Rectal smooth muscle tissue (tissue), 1 donor: ENCODE results near the gene DPYSL3.
A peak's percentile ranks its signal among the peaks of the same experiment; 100 is the strongest.

Source experiments
- H3K27ac ChIP-seq: one replicate; pipeline ENCODE4 v1.7.0; 2013; ENCODE audit warnings: low read depth, low read length, inconsistent platforms
- H3K27me3 ChIP-seq: one replicate; pipeline ENCODE4 v1.7.0; 2013; ENCODE audit warnings: low read length; ENCODE audit not compliant: control insufficient read depth, insufficient read depth
- H3K36me3 ChIP-seq: one replicate; pipeline ENCODE4 v1.7.0; 2013; ENCODE audit warnings: low read length; ENCODE audit not compliant: control insufficient read depth, insufficient read depth
- H3K4me1 ChIP-seq: one replicate; pipeline ENCODE4 v1.7.0; 2013; ENCODE audit warnings: low read length; ENCODE audit not compliant: control insufficient read depth, insufficient read depth
- H3K4me3 ChIP-seq: one replicate; pipeline ENCODE4 v1.7.0; 2013; ENCODE audit warnings: low read length
- H3K9ac ChIP-seq: one replicate; pipeline ENCODE4 v1.7.0; 2013; ENCODE audit warnings: low read length

DPYSL3 gene

GRCh38 chr5:147534172-147534951 is 24.5 kb upstream of the DPYSL3 start:
- Histone ChIP-seq H3K9ac (no peak overlapping the region), H3K4me1 (peaks cover 19% of the 10 kb centered on the region), H3K4me3 (no peak overlapping the region), H3K27ac (no peak overlapping the region), H3K36me3 (no peaks in the 10 kb centered on the region), H3K27me3 (no peaks in the 10 kb centered on the region)

GRCh38 chr5:147532156-147532555 is 22.3 kb upstream of the DPYSL3 start:
- H3K27me3 ChIP-seq, result no peaks in the 10 kb centered on the region
- H3K4me3 ChIP-seq, result no peak overlapping the region
- peak overlapping the region; percentile 42 for H3K27ac ChIP-seq
- H3K36me3 ChIP-seq, result no peaks in the 10 kb centered on the region
- H3K4me1 ChIP-seq, result peaks cover 19% of the 10 kb centered on the region
- H3K9ac ChIP-seq, result no peak overlapping the region

GRCh38 chr5:147530530-147531389 is 20.9 kb upstream of the DPYSL3 start:
- H3K27me3 ChIP-seq, result no peaks in the 10 kb centered on the region
- no peak overlapping the region for H3K9ac ChIP-seq
- H3K36me3 ChIP-seq, result no peaks in the 10 kb centered on the region
- H3K4me3 ChIP-seq, result no peak overlapping the region
- H3K27ac ChIP-seq, result no peak overlapping the region
- H3K4me1 ChIP-seq, result peaks cover 13% of the 10 kb centered on the region

GRCh38 chr5:147523069-147523468 is 13.2 kb upstream of the DPYSL3 start:
- Histone ChIP-seq H3K27ac (no peak overlapping the region), H3K36me3 (no peaks in the 10 kb centered on the region), H3K4me3 (no peak overlapping the region), H3K4me1 (no peaks in the 10 kb centered on the region), H3K9ac (no peak overlapping the region), H3K27me3 (no peaks in the 10 kb centered on the region)

GRCh38 chr5:147522435-147522834 is 12.6 kb upstream of the DPYSL3 start:
- Histone ChIP-seq H3K36me3 (no peaks in the 10 kb centered on the region), H3K4me1 (no peaks in the 10 kb centered on the region), H3K27ac (no peak overlapping the region), H3K27me3 (no peaks in the 10 kb centered on the region), H3K9ac (no peak overlapping the region), H3K4me3 (no peak overlapping the region)

- no peaks in the 10 kb centered on the region for H3K27me3 ChIP-seq
- no peaks in the 10 kb centered on the region for H3K4me1 ChIP-seq
- H3K4me3 ChIP-seq, result no peak overlapping the region
- H3K36me3 ChIP-seq, result no peaks in the 10 kb centered on the region
- H3K27ac ChIP-seq, result no peak overlapping the region
- no peak overlapping the region for H3K9ac ChIP-seq
Observed at GRCh38 chr5:147520450-147520849, 10.6 kb upstream of the DPYSL3 start.

- no peaks in the 10 kb centered on the region for H3K27me3 ChIP-seq
- H3K4me1 ChIP-seq, result no peaks in the 10 kb centered on the region
- H3K4me3 ChIP-seq, result no peak overlapping the region
- H3K36me3 ChIP-seq, result no peaks in the 10 kb centered on the region
- no peak overlapping the region for H3K9ac ChIP-seq
- H3K27ac ChIP-seq, result no peak overlapping the region
Observed at GRCh38 chr5:147519380-147519779, 9.5 kb upstream of the DPYSL3 start.

GRCh38 chr5:147517383-147517782 is 7.5 kb upstream of the DPYSL3 start:
- Histone ChIP-seq H3K27me3 (no peaks in the 10 kb centered on the region), H3K4me1 (peaks cover 3% of the 10 kb centered on the region)

GRCh38 chr5:147515269-147515668 is 5.4 kb upstream of the DPYSL3 start:
- no peak overlapping the region for H3K9ac ChIP-seq
- no peaks in the 10 kb centered on the region for H3K27me3 ChIP-seq
- H3K27ac ChIP-seq, result no peak overlapping the region
- H3K36me3 ChIP-seq, result no peaks in the 10 kb centered on the region
- H3K4me3 ChIP-seq, result no peak overlapping the region
- H3K4me1 ChIP-seq, result peaks cover 9% of the 10 kb centered on the region

More at GRCh38 chr5:147517383-147517782, 7.5 kb upstream of the DPYSL3 start:
- no peaks in the 10 kb centered on the region for H3K36me3 ChIP-seq
- no peak overlapping the region for H3K9ac ChIP-seq
- H3K4me3 ChIP-seq, result no peak overlapping the region
- no peak overlapping the region for H3K27ac ChIP-seq

GRCh38 chr5:147512659-147513379 is 3.0 kb upstream of the DPYSL3 start:
- Histone ChIP-seq H3K4me1 (peaks cover 9% of the 10 kb centered on the region), H3K9ac (no peak overlapping the region), H3K4me3 (no peak overlapping the region), H3K27me3 (no peaks in the 10 kb centered on the region), H3K36me3 (no peaks in the 10 kb centered on the region), H3K27ac (no peak overlapping the region)

GRCh38 chr5:147510885-147511284 is 1.0 kb upstream of the DPYSL3 start:
- Histone ChIP-seq H3K27me3 (no peaks in the 10 kb centered on the region), H3K27ac (peak overlapping the region; percentile 91), H3K4me3 (no peak overlapping the region), H3K9ac (no peak overlapping the region), H3K4me1 (peaks cover 15% of the 10 kb centered on the region), H3K36me3 (no peaks in the 10 kb centered on the region)

GRCh38 chr5:147509041-147509709 is 693 bp downstream of the DPYSL3 start:
- no peaks in the 10 kb centered on the region for H3K27me3 ChIP-seq
- H3K36me3 ChIP-seq, result no peaks in the 10 kb centered on the region
- H3K27ac ChIP-seq, result peak overlapping the region; percentile 91
- H3K4me3 ChIP-seq, result peak overlapping the region; percentile 97
- H3K9ac ChIP-seq, result peak overlapping the region; percentile 86
- peaks cover 16% of the 10 kb centered on the region for H3K4me1 ChIP-seq
